Endothelial cell of coronary artery (primary cell): ENCODE data around the gene MRPL17. TPM values are rescaled to one million over a fixed set of nuclear protein-coding genes. Genes with fewer than 3 reads are reported as not detected.

ENCODE experiments used
- total RNA-seq: library from RNA; depleted of rRNA; stranded (reverse); fragments of >200 nt; gene quantifications from 2 replicates; pipeline ENCODE4 v1.2.3, GENCODE V29; 2014

Gene MRPL17
- total RNA-seq: 91.3 and 121 TPM in 2 replicates

DNA sequence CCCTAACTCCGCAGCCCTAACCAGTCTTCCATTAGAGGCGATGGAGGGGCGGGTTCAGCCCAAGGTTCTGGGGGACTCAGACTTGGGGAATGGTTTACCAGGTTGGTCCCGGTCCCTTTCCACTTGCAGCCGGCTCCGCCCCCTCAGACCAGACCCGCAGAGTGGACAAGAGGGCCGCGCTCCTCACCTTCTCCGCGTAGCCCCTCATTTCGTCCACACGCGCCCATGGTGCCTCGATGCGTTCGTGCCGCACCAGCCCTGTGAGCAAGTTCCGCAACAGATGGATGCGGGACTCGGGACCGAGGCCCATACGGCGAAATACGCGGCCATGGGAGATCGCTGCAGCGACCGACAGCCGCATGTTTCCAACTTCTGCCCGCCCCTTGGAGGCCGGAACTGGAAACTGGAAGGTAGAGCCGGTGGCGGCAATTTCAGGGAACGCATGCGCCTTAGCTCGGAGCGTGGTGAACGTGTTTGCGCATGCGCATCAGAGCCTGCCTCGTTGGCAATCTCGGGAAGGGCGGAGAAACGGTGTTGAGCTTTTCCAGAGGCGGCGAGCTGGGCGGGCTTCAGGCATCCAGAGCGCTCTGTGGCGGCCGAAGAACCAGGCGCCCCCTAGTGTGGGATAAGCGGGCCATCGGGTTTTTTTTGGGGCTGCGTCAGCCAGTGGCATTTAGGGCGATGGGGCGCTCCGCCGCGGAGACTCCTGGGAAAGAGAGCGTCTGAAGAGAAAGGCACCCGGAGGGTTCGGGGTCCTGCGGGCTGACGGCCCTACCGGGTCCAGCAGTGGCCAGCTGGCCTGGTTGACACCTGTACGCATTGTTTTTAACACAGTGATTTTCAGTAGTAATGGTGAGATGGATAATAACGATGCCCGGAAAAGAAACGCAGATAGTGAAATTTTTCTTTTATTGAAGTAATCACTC is at the start of gene MRPL17:
MRPL17 (minus strand) TSS at position 405 of the 926 bp plus-strand sequence; CDS start at position 361, 44 bp downstream.

DNA sequence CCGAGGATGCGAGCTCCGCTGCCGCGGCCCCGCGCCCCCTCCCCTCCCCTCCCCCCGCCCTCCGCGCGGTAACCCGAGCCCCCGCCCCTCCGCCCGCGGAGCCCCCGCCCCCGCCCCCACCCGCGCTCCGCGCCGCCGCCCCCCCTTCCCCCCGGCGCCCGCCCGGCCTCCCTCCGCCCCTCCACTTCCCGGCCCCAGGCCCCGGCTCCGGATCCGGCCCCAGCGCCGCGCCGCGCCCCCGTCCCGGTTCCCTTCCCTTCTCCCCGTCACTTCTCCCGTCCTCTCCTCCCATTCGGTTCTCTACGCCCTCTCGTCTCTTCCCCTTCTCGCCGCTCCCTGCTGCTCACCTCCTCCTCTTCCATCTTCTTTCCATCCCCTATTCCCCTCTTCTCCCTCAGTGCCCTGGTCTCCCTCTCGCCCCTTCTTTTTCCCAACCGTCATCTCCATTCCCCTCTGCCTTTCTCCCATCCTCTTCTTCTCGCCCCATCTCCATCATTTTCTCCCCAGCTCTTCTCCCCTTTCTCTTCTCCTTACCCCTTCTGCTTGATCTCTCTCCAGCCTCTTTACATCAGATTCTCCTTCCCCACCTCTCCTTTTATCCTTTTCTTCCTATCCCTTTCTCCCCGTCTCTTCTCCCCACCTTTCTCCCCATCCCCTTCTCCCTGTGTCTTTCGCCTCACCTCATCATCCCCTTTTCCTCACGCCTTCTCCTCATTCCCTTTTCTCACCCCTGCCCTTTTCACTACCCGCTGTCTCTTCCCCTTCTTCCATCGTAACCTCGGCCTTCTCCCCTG is 27.2 kb downstream of the MRPL17 start, which contains the start of gene DCHS1:
DCHS1 (minus strand) TSS at position 20 of the 794 bp plus-strand sequence. CDS start 14,196 bp downstream, outside the sequence.

Other genes starting within 250 kb of the MRPL17 start
- gene HPX, start 242.4 kb downstream of the MRPL17 start, total RNA-seq: 0.28 and 0.36 TPM in 2 replicates
- gene TRIM3, start 209.4 kb downstream of the MRPL17 start, total RNA-seq: 19.3 and 37.8 TPM in 2 replicates
- 40.9 and 45.9 TPM in 2 replicates for gene ARFIP2, start 202.0 kb downstream of the MRPL17 start, total RNA-seq
- gene TIMM10B, start 201.8 kb downstream of the MRPL17 start, total RNA-seq: 19.6 and 21.1 TPM in 2 replicates
- 1.6 and 2.8 TPM in 2 replicates for gene DNHD1, start 186.1 kb downstream of the MRPL17 start, total RNA-seq
- 10.7 and 12.4 TPM in 2 replicates for gene RRP8, start 79.7 kb downstream of the MRPL17 start, total RNA-seq
- gene ILK, start 79.6 kb downstream of the MRPL17 start, total RNA-seq: 156 and 223 TPM in 2 replicates
- gene TAF10, start 71.1 kb downstream of the MRPL17 start, total RNA-seq: 50.7 and 67.4 TPM in 2 replicates
- 57.1 and 101 TPM in 2 replicates for gene TPP1, start 63.9 kb downstream of the MRPL17 start, total RNA-seq
- 37.9 and 41.8 TPM in 2 replicates for gene DCHS1, start 27.5 kb downstream of the MRPL17 start, total RNA-seq
- 0.09 and 0.18 TPM in 2 replicates for gene OR2AG2, start 88.6 kb upstream of the MRPL17 start, total RNA-seq
- not detected in 2 replicates for gene OR2AG1, start 99.7 kb upstream of the MRPL17 start, total RNA-seq
- gene OR6A2, start 116.3 kb upstream of the MRPL17 start, total RNA-seq: 0.27 and 0.38 TPM in 2 replicates
- not detected in 2 replicates for gene OR10A5, start 162.3 kb upstream of the MRPL17 start, total RNA-seq
- gene OR10A2, start 179.7 kb upstream of the MRPL17 start, total RNA-seq: not detected in 2 replicates
- not detected in 2 replicates for gene OR10A4, start 193.3 kb upstream of the MRPL17 start, total RNA-seq
- 0.47 and 0.54 TPM in 2 replicates for gene OR2D2, start 209.2 kb upstream of the MRPL17 start, total RNA-seq
- gene OR2D3, start 237.7 kb upstream of the MRPL17 start, total RNA-seq: not detected in 2 replicates
- 5.2 and 5.4 TPM in 2 replicates for gene ZNF215, start 243.1 kb upstream of the MRPL17 start, total RNA-seq